NT2/D1 (cell line): ENCODE measurements around the gene RESP18.

Experiments
- SUZ12 ChIP-seq: IDR thresholded peaks from 2 replicates; pipeline ENCODE4 v1.6.1; 2011; ENCODE audit not compliant: insufficient read length, insufficient read depth; ENCODE audit errors: extremely low read depth
- YY1 ChIP-seq: IDR thresholded peaks from 2 replicates; pipeline ENCODE4 v1.6.1; 2011; ENCODE audit not compliant: insufficient read length, insufficient read depth

DNA sequence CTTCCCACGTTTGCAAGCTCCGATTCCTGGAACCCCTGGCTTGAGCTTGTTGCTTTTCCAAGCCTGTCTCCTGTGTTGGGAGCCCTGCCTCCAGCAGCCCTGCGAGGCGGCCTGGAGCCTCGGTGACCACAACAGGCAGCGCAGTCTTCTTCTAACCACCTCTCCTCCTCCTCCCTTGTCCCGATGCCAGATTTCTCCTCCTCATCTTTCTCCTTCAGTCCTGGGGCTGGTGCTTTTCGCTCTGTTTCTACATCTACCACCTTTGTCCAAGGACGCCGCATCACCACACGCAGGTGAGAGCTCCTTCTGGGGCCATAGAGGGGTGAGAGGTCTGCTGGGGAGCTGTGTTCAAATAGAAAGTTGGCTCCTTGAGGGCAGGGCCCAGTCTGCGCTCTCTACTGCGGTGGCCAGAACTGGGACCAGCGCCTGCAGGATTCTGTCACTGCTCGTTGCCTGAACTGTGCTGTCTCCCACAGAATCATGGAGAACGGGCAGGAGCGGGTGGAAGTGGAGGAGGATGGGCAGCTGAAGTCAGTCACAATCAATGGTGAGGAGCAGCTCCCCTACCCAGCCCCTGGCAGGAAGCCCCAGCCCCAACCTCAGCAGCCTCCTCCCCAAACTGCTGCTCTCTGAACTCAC is 49.5 kb downstream of the RESP18 start:
- TF ChIP-seq SUZ12 (no peak), YY1 (no peak)
